ENCODE results near the gene NDUFAF8. TPM values are rescaled to one million over a fixed set of nuclear protein-coding genes. Genes with fewer than 3 reads are reported as not detected.

The NDUFAF8 gene
- total RNA-seq, 1 experiment from 2014 or later = 102 TPM

- ChIA-PET POLR2A (no interaction called here), RAD21 (ENCODE audit: low non-redundant PET in 1 of 2, low total read pairs in 2 of 2, uncharacterized antibody in 2 of 2, unreplicated experiment in 2 of 2) (no interaction called here), CTCF (no interaction called here)
- H3K9ac ChIP-seq (ENCODE audit: low read length) = no peak overlapping the region
- H2AFZ ChIP-seq (ENCODE audit: low read depth, low read length, poor library complexity, severe bottlenecking) = no peak overlapping the region
- H3K9me3 ChIP-seq (ENCODE audit: control insufficient read depth in 1 of 2, insufficient read depth in 1 of 2, low read depth in 1 of 2, low read length in 2 of 2) = no peaks in the 10 kb centered on the region
- H3K79me2 ChIP-seq (ENCODE audit: insufficient read depth, low read length) = peaks cover 15% of the 10 kb centered on the region; the same call in 1 of the 2 replicates
- TF ChIP-seq POLR2AphosphoS5 (IDR thresholded peaks at IDR 0.05; ENCODE audit: low read depth, low read length) (no peak), CEBPB (IDR thresholded peaks at IDR 0.05; ENCODE audit: low read depth) (no peak), ZFX (IDR thresholded peaks at IDR 0.05) (no peak), EGR1 (IDR thresholded peaks at IDR 0.05; ENCODE audit: low read depth) (no peak), MAX (IDR thresholded peaks at IDR 0.05) (no peak), POLR2A (IDR thresholded peaks at IDR 0.05; ENCODE audit: borderline replicate concordance, extremely low read depth, insufficient read depth, insufficient read length) (no peak), CBX3 (IDR thresholded peaks at IDR 0.05; ENCODE audit: low read depth) (no peak), YY1 (IDR thresholded peaks at IDR 0.05; ENCODE audit: extremely low read depth, insufficient replicate concordance, low read depth, low read length) (no peak), SP1 (IDR thresholded peaks at IDR 0.05; ENCODE audit: low read depth) (no peak), REST (IDR thresholded peaks at IDR 0.05; ENCODE audit: low read depth) (no peak), FOSL1 (IDR thresholded peaks at IDR 0.05; ENCODE audit: low read depth) (no peak)
- H3K27me3 ChIP-seq (ENCODE audit: insufficient read depth, low read length) = no peaks in the 10 kb centered on the region
- DNase-seq (ENCODE audit: low read depth, low spot score) (no peak), ATAC-seq (no peak)
- peaks cover 0 to 10% of the 10 kb centered on the region in 2 experiments; a peak in 2 of 4 replicates for H3K36me3 ChIP-seq (ENCODE audit: control insufficient read depth in 1 of 2, insufficient read depth in 2 of 2, low read length in 2 of 2)
- no TSS peak for BruUV-seq (replicated peaks)
- H3K4me1 ChIP-seq (ENCODE audit: control insufficient read depth in 1 of 2, insufficient read depth in 2 of 2, low read length in 2 of 2) = peaks cover 14 to 18% of the 10 kb centered on the region in 2 experiments
- H3K27ac ChIP-seq (ENCODE audit: low read depth, low read length) = no peak overlapping the region
- no peaks in the 10 kb centered on the region for H4K20me1 ChIP-seq (ENCODE audit: insufficient read depth)
- no peaks in the 10 kb centered on the region for H3K9me2 ChIP-seq (ENCODE audit: insufficient read depth)
- intact Hi-C loops (cut with micrococcal nuclease) = no loop called here
- H3K4me2 ChIP-seq (ENCODE audit: low read length) = no peak overlapping the region
- H3K4me3 ChIP-seq (replicated peaks in 1 of 2; ENCODE audit: low read depth in 1 of 2, low read length in 2 of 2) = no peak overlapping the region
Observed at GRCh38 chr17:81217491-81217890, 21.6 kb upstream of the NDUFAF8 start.

Measured in HCT116 (cell line).